ENCODE results near the gene PHTF2. TPM values are rescaled to one million over a fixed set of nuclear protein-coding genes. Genes with fewer than 3 reads are reported as not detected.
"Not testable (repeated sequence)": the region's sequence is repeated elsewhere in the genome, so short reads cannot be mapped to it uniquely, and the experiment has no call there.

Gene PHTF2
- total RNA-seq, 1 experiment from 2014 or later, result 68.9 TPM

GRCh38 chr7:77782383-77782782, 16.2 kb upstream of the PHTF2 start:
- Histone ChIP-seq H3K36me3 (peaks cover 17% of the 10 kb centered on the region), H3K4me3 (no peak overlapping the region), H3K27me3 (replicated peaks) (no peaks in the 10 kb centered on the region), H3K27ac (no peak overlapping the region), H3K9me3 (replicated peaks) (no peaks in the 10 kb centered on the region), H3K4me1 (replicated peaks) (no peaks in the 10 kb centered on the region)
- DNase-seq (ENCODE audit: low read depth in 1 of 2, low spot score in 2 of 2), result no peak

- Histone ChIP-seq H3K27me3 (replicated peaks) (no peaks in the 10 kb centered on the region), H3K4me3 (no peak overlapping the region), H3K9me3 (replicated peaks) (no peaks in the 10 kb centered on the region), H3K4me1 (replicated peaks) (no peaks in the 10 kb centered on the region), H3K36me3 (peaks cover 17% of the 10 kb centered on the region), H3K27ac (no peak overlapping the region)
- DNase-seq (ENCODE audit: low read depth in 1 of 2, low spot score in 2 of 2), result no peak
Measured at GRCh38 chr7:77783111-77783510, 15.5 kb upstream of the PHTF2 start.

GRCh38 chr7:77783545-77783944, 15.0 kb upstream of the PHTF2 start:
- DNase-seq (ENCODE audit: low read depth in 1 of 2, low spot score in 2 of 2), result no peak
- Histone ChIP-seq H3K9me3 (replicated peaks) (no peaks in the 10 kb centered on the region), H3K27ac (no peak overlapping the region)

GRCh38 chr7:77784426-77784825, 14.1 kb upstream of the PHTF2 start:
- not testable (repeated sequence) for DNase-seq (ENCODE audit: low read depth in 1 of 2, low spot score in 2 of 2)

More at GRCh38 chr7:77783545-77783944, 15.0 kb upstream of the PHTF2 start:
- Histone ChIP-seq H3K4me1 (replicated peaks) (no peaks in the 10 kb centered on the region), H3K27me3 (replicated peaks) (no peaks in the 10 kb centered on the region), H3K36me3 (peaks cover 17% of the 10 kb centered on the region), H3K4me3 (no peak overlapping the region)

GRCh38 chr7:77786018-77786417, 12.6 kb upstream of the PHTF2 start:
- no peak for DNase-seq (ENCODE audit: low read depth in 1 of 2, low spot score in 2 of 2)
- H3K27ac ChIP-seq, result no peak overlapping the region
- peaks cover under 1% of the 10 kb centered on the region; the same call in 1 of the 2 replicates for H3K4me1 ChIP-seq (replicated peaks)
- H3K27me3 ChIP-seq (replicated peaks), result no peaks in the 10 kb centered on the region
- H3K4me3 ChIP-seq, result no peak overlapping the region
- peaks cover 12% of the 10 kb centered on the region for H3K36me3 ChIP-seq
- no peaks in the 10 kb centered on the region for H3K9me3 ChIP-seq (replicated peaks)

More at GRCh38 chr7:77784426-77784825, 14.1 kb upstream of the PHTF2 start:
- not testable (repeated sequence) for H3K9me3 ChIP-seq (replicated peaks); H3K27ac ChIP-seq; H3K4me3 ChIP-seq; H3K27me3 ChIP-seq (replicated peaks); H3K4me1 ChIP-seq (replicated peaks)
- peaks cover 12% of the 10 kb centered on the region for H3K36me3 ChIP-seq

GRCh38 chr7:77786741-77787140, 11.8 kb upstream of the PHTF2 start:
- H3K27me3 ChIP-seq (replicated peaks), result no peaks in the 10 kb centered on the region
- no peaks in the 10 kb centered on the region for H3K9me3 ChIP-seq (replicated peaks)
- DNase-seq (ENCODE audit: low read depth in 1 of 2, low spot score in 2 of 2), result no peak
- no peak overlapping the region for H3K4me3 ChIP-seq
- peaks cover 12% of the 10 kb centered on the region for H3K36me3 ChIP-seq
- no peak overlapping the region for H3K27ac ChIP-seq
- H3K4me1 ChIP-seq (replicated peaks), result peaks cover 7% of the 10 kb centered on the region

GRCh38 chr7:77788327-77788902, 10.2 kb upstream of the PHTF2 start:
- H3K27ac ChIP-seq, result no peak overlapping the region
- H3K9me3 ChIP-seq (replicated peaks), result no peaks in the 10 kb centered on the region
- H3K36me3 ChIP-seq, result peaks cover 16% of the 10 kb centered on the region
- DNase-seq (ENCODE audit: low read depth in 1 of 2, low spot score in 2 of 2), result no peak
- H3K27me3 ChIP-seq (replicated peaks), result no peaks in the 10 kb centered on the region
- peaks cover 7% of the 10 kb centered on the region for H3K4me1 ChIP-seq (replicated peaks)
- H3K4me3 ChIP-seq, result no peak overlapping the region

GRCh38 chr7:77791336-77791735, 7.2 kb upstream of the PHTF2 start:
- no peaks in the 10 kb centered on the region for H3K9me3 ChIP-seq (replicated peaks)
- no peak for DNase-seq (ENCODE audit: low read depth in 1 of 2, low spot score in 2 of 2)
- no peak overlapping the region for H3K4me3 ChIP-seq
- peaks cover 21% of the 10 kb centered on the region for H3K36me3 ChIP-seq
- no peaks in the 10 kb centered on the region for H3K27me3 ChIP-seq (replicated peaks)
- H3K27ac ChIP-seq, result no peak overlapping the region
- peaks cover 7% of the 10 kb centered on the region for H3K4me1 ChIP-seq (replicated peaks)

GRCh38 chr7:77791956-77792355, 6.6 kb upstream of the PHTF2 start:
- Histone ChIP-seq H3K27ac (no peak overlapping the region), H3K36me3 (peaks cover 26% of the 10 kb centered on the region), H3K4me3 (no peak overlapping the region), H3K9me3 (replicated peaks) (no peaks in the 10 kb centered on the region), H3K4me1 (replicated peaks) (peaks cover 13% of the 10 kb centered on the region), H3K27me3 (replicated peaks) (no peaks in the 10 kb centered on the region)
- DNase-seq (ENCODE audit: low read depth in 1 of 2, low spot score in 2 of 2), result no peak

GRCh38 chr7:77794000-77794399, 4.6 kb upstream of the PHTF2 start:
- Histone ChIP-seq H3K9me3 (replicated peaks) (no peaks in the 10 kb centered on the region), H3K27ac (no peak overlapping the region), H3K4me3 (no peak overlapping the region), H3K27me3 (replicated peaks) (no peaks in the 10 kb centered on the region), H3K4me1 (replicated peaks) (peaks cover 17% of the 10 kb centered on the region), H3K36me3 (peaks cover 38% of the 10 kb centered on the region)
- DNase-seq (ENCODE audit: low read depth in 1 of 2, low spot score in 2 of 2), result no peak

- Histone ChIP-seq H3K4me3 (no peak overlapping the region), H3K27me3 (replicated peaks) (no peaks in the 10 kb centered on the region), H3K9me3 (replicated peaks) (no peaks in the 10 kb centered on the region), H3K36me3 (peaks cover 39% of the 10 kb centered on the region), H3K4me1 (replicated peaks) (peaks cover 25% of the 10 kb centered on the region), H3K27ac (no peak overlapping the region)
- no peak for DNase-seq (ENCODE audit: low read depth in 1 of 2, low spot score in 2 of 2)
Measured at GRCh38 chr7:77796109-77796508, 2.5 kb upstream of the PHTF2 start.

GRCh38 chr7:77796960-77797359, 1.6 kb upstream of the PHTF2 start:
- Histone ChIP-seq H3K36me3 (peaks cover 39% of the 10 kb centered on the region), H3K4me3 (peak overlapping the region; percentile 79), H3K4me1 (replicated peaks) (peaks cover 19% of the 10 kb centered on the region), H3K27ac (no peak overlapping the region), H3K9me3 (replicated peaks) (no peaks in the 10 kb centered on the region), H3K27me3 (replicated peaks) (no peaks in the 10 kb centered on the region)
- no peak for DNase-seq (ENCODE audit: low read depth in 1 of 2, low spot score in 2 of 2)

- Histone ChIP-seq H3K9me3 (replicated peaks) (no peaks in the 10 kb centered on the region), H3K4me1 (replicated peaks) (peaks cover 19% of the 10 kb centered on the region), H3K27ac (peak overlapping the region; percentile 54), H3K36me3 (peaks cover 36% of the 10 kb centered on the region), H3K27me3 (replicated peaks) (no peaks in the 10 kb centered on the region), H3K4me3 (peak overlapping the region; percentile 79)
- no peak for DNase-seq (ENCODE audit: low read depth in 1 of 2, low spot score in 2 of 2)
Measured at GRCh38 chr7:77797734-77798393, 709 bp upstream of the PHTF2 start.

- H3K4me3 ChIP-seq, result peak overlapping the region; percentile 79
- DNase-seq (ENCODE audit: low read depth in 1 of 2, low spot score in 2 of 2), result peak; percentile 53 to 60
- H3K4me1 ChIP-seq (replicated peaks), result peaks cover 19% of the 10 kb centered on the region
- H3K9me3 ChIP-seq (replicated peaks), result no peaks in the 10 kb centered on the region
- H3K36me3 ChIP-seq, result peaks cover 22% of the 10 kb centered on the region
- H3K27me3 ChIP-seq (replicated peaks), result no peaks in the 10 kb centered on the region
- H3K27ac ChIP-seq, result peak overlapping the region; percentile 55
Measured at GRCh38 chr7:77799078-77799964, 748 bp downstream of the PHTF2 start.

Data from SJSA1 (cell line).